SHP77 treated with DMSO at 0.1 percent for 48 hours (cell line): ENCODE data around the gene GALR2.

Source experiments
- DNase-seq: peaks from one replicate; lab custom pipeline; 2025; lab: John Stamatoyannopoulos, UW

Gene GALR2

DNA sequence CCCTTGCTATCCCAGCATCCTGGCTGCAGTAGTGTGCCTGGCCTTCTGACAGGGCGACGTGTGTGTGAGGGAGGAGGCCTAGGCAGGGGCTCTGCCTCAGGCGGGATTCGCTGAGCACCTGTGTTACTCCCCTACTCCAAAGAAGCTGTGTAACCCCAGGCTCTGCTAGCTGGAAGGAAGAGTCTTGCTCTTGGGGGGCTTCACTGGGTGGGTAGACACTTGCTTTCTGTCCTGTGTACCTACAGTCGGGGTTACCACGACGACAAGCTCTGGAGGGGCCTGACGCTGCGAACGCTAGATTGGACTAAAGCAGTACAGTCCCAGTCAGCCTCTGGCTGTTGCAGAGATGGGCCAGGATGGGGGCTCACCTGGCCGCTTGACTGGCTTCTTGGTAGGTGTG is 19.5 kb downstream of the GALR2 start:
- DNase-seq, result no peak

DNA sequence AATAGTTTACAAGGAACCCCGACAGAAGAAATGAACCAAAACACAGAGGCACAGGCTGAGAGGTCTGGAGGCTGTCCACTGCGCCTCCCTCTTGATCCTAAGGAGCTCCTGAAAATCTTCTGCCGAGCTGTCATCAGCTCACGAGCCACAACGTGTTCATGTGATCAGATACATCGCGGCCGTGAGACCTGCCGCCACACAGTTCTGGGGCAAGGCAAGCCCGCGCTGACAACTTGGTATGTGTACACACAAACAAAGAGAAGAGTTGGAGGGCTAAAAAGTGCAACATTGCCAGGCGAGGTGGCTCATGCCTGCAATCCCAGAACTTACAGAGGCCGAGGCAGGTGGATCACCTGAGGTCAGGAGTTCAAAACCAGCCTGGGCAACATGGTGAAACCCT is 21.4 kb downstream of the GALR2 start:
- no peak for DNase-seq

DNA sequence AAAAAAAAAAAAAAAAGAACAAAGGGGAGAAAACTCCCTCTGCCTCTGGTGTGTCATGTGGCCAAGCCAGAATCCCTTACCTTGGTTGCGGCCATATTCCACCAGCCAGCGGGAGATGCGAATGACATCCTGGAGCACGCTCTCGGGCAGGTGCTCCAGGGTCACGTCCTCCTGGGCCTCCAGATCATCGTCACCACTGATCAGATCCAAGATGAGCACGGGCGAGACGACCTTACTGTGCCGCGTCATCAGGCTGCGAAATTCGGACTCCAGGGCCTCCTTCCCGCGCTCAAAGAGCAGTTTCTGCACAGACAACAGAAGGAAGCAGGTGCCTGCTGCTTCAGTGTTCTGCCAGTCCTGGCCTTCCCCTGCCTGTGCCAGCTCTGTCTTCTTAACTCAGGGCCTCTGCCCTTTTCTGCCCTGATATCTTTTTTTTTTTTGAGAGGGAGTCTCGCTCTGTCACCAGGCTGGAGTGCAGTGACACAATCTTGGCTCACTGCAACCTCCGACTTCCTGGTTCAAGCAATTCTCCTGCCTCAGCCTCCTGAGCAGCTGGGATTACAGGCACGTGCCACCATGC is 23.2 kb downstream of the GALR2 start:
- no peak for DNase-seq

DNA sequence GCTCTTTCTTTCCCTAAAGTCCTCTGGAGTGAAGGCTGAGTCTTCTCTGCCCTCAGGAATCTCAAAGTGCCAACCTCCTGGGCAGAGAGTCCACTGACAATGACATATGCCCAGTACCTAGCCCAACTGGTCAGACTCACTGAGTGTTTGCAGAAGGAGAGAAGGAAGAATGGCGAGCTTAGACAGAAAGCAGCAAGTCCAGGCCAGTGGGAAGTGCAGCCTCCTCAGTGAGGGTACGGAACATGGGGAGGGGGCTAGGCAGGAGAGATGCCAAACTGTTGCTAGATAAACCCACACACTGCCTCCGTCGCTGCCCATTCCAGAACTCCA is 28.3 kb downstream of the GALR2 start:
- no peak for DNase-seq

DNA sequence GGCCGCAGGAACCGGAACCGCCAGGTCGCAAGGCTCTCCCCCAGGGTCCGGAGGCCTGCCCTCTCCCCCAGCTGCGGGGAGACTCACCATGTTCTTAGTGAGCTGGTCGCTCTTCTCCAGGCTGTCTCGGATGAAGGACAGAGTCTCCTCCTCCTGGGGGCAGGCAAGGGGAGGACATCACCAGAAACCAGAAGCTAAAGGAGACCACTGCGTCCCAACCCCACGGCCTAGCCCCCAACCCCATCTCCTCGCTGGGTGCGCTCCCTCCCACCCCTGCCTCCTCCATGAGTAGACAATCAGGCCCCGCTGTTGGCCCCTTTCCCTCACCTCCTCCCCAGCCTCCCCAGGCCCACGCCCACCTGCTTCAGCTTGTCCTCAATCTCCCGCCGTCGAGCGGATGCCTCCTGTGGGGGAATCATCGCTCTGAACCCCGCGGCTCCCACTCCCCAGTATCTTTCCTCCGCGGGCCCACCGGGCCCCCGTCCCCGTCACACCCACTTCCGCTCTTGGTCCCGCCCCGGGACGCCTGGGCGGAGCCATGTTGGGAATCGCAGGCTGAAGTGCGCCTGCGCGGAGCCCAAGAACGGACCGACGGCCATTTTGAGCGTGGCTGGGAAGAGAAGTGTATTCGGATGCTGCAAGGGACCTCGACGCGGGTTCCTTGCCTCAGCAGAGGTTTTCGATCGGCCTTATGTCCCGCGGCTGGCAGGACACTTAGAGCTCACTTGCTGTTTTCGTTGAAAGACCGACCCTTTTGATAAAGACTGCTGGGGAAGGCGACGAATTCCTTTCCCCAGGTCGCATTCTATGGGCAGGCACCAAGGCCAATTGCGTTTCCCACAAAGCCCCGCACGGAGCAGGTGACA is 28.9 kb downstream of the GALR2 start, which contains the start of gene EXOC7:
TSS of gene EXOC7 (minus strand) at position 514 of the 866 bp plus-strand sequence. CDS start at position 419, 95 bp downstream.
- DNase-seq, result peak; percentile 92

DNA sequence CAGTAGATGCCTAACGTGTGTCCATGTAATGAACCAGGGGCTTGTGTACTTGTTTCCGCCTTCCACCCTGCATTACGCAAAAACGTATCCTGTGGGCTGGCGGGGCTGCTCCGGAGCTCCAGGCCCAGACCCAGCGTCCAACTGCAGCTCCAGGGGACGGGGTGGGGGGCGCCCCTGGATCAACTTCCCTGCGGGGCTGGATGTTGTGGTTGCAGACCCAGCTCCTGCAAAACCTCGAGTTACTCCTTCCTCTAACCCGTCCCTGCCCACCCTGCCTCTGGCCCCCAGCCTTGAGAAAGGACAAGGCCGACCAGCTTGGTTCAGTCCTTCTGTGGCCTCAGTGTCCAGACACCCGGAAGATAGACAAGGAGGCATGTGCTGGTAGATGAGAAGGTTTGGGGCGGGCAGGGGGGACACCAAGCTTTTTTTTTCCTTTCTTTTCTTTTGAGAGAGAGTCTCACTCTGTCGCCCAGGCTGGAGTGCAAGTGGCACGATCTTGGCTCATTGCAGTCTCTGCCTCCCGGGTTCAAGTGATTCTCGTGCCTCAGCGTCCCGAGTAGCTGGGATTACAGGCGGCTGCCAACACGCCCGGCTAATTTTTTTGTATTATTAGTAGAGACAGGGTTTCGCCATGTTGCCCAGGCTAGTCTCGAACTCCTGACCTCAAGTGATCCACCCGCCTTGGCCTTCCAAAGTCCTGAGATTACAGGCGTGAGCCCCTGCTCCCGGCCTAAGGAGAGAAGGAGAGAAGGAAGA is 29.7 kb downstream of the GALR2 start:
- DNase-seq, result no peak

DNA sequence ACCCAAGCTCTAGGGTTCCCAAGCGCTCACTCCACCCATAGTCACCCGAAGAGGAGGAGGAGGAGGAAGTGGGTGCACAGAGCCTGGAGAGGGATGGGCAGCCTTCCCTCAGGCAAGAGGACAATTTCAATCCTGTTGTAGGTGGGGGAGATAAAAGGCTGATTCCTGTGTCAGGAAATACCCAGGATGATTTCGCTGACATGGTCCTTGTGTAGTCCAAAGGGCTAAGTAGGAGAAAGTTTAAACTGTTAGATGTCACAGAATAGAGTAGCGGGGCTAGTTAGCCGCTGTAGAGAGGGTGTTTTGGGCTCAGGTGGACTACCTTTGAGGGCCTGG is 30.3 kb downstream of the GALR2 start:
- no peak for DNase-seq

DNA sequence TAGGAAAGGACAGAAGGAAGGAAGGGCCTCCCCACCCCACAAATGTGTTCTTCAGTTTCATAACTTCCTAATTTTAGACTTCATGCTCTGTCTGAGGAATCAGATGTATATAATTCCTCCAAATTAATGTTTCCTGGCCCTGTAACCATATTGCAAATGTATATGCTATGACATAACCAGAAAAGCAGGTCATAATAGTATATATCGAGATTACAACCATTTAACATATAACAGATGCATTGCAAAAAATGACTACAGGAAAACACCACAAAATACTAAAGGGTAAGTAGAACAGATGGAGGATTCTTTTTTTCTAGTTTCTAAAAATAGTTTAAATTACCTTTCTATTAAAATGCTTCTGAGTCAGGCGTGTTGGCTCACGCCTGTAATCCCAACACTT is 32.1 kb downstream of the GALR2 start:
- no peak for DNase-seq

DNA sequence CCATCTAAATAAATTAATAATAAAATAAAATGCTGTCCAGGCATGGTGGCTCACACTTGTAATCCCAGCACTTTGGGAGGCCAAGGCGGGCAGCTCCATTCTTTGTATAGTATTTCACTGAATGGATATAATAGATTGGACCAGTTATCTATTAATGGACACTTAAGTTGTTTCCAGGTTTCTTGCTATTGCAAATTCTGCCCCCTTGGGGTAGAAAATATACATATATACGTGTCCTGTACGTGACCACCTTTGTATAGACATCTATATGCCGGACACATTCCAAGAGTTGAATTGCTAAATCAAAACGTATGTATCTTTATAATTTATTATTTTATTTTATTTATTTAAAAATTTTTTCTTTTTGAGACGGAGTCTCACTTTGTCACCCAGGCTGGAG is 32.9 kb downstream of the GALR2 start:
- DNase-seq, result no peak

DNA sequence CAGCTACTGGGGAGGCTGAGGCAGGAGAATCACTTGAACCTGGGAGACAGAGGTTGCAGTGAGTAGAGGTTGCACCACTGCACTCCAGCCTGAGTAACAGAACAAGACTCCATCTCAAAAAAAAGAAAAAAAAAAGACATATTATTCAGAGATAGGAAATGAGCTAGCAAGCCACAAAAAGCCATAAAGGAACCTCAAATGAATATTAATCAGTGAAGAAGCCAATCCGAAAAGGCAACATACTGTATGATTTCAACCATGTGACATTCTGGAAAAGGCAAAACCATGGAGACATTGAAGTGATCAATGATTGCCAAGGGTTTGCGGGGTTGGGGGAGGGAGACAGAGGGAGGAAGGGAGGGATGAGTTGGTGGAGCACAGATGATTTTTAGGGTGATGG is 37.4 kb downstream of the GALR2 start:
- DNase-seq, result no peak

DNA sequence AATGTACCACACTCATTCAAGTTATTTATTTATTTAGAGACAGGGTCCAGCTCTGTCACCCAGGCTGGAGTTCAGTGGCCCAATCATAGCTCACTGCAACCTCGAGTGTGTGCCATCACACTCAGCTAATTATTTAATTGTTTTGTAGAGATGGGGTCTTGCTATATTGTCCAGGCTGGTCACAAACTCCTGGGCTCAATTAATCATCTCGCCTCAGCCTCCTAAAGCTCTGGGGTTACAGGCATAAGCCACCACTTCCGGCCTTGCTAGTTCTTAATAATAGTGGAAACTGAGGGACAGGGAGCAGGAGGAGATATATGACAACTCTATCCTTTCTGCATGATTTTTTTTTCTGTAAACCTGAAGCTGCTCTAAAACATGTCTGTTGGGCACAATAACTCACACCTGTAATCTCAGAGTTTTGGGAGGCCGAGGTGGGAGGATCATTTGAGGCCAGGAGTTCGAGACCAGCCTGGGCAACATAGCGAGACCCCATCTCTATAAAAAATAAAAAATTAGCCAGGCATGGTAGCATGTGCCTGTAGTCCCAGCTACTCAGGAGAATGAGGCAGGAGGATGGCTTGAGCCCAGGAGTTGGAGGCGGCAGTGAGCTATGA is 40.7 kb downstream of the GALR2 start:
- no peak for DNase-seq

DNA sequence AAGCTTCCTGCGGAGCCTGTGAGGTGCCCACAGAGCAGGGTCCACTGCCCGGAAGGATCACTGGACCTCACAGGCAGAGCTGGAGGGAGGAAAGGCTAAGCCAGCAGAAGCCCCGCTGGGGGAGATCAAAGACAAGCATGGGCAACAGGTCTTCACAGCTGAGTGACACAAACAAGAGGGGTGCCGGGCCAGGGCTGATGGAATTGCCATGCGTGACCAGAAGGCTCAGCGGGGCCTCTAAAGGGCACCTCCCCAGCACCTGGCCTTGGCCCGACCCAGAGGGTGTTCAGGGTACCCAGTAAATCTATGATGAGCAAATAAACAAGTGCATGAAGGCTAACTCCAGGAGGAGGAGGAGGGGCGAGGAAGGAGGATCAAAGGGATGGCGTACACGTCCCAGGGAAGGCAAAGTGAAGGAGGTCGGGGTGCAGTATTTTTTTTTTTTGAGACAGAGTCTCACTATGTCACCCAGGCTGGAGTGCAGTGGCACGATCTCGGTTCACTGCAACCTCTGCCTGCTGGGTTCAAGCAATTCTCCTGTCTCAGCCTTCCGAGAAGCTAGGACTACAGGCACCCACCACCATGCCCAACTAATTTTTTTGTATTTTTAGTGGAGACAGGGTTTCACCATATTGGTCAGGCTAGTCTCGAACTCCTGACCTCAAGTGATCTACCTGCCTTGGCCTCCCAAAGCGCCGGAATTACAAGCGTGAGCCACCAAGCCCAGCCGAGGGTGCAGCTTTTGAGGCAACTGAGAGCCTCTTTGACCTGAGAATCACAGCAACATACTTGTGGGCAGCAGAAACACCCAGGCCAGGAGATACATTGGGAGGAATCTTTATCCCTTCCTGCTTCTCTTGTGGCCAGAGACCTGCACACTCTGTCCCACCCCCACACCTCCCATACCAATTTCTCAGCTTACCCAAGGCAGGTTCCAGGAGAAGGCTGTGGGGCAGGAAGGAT is 45.1 kb downstream of the GALR2 start:
- no peak for DNase-seq

DNA sequence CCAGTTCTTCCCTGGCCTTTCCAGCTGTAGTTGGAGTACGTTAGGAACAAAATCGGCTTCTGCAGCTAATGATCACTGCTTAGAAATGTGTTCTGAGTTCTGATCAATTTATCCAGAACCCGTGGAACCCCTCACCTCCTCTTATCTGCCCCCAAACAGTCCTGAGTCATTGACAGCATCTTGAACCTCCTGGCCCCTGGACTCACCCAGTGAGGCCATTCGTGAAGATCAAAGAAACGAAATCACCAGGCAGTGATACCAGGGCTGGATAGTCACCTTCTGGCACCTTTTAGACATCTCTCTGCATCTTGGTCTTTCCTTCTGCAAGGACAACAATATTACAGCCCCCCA is 46.1 kb downstream of the GALR2 start:
- DNase-seq, result no peak

DNA sequence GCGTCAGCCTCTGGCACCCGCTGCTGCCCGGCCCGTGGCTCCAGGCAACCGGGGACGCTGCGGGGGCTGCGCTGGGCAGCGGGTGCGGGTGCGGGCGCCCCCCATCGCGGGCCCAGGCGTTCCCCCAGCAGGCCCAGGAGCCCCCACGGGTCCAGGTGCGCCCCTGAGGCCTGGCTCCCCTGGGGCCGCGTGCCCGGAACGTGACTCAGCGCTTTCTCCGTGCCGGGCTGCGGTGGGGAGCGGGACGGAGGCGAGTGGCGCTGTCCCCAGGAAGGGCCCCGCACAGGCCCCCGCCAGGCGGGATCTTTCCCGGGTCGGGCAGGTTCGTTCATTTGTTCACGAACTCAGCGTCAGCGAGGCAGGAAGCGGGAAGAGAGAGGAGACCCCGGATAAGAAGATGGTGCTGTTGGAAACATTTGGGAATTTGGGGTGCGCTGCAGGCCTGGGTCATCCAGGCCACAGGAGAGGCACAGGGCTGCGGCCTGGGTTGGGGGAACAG is 47.4 kb downstream of the GALR2 start:
- DNase-seq, result no peak

DNA sequence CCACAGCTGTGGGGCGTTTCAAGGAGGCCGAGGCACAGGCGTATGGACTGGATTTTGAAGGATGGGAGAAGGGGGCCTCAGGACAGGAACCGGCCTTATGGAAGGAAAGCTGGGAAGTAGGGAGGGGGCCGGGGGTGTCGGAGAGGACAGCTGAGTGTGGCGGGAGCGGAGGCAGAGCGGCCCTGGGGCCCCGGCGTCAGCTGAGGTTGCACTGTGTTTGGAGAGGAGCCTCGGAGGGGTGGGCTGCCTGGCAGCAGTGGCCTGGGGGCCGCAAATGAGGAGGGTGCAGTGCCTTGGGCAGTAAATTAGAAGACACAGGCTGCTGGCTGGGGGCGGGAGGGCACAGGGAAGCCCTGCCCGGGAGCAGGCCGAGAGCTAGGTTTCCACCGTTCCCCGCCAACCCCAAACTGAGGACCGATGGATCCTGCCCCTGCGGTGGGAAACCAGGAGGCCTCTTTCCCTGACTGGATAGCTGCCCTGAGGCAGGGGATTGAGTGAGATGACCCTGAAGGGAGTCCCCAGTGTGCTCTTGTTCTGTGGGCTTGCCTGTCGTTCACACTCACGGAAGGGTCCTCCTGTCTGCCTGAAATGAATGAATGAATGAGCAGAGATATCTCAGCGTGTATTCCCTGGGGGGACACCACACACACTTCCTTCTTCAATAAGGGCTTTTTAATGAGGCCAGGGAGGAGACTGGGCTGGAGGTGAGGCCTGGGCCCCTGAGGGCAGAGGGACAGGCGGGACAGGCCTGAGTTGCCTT is 48.0 kb downstream of the GALR2 start:
- DNase-seq, result no peak

DNA sequence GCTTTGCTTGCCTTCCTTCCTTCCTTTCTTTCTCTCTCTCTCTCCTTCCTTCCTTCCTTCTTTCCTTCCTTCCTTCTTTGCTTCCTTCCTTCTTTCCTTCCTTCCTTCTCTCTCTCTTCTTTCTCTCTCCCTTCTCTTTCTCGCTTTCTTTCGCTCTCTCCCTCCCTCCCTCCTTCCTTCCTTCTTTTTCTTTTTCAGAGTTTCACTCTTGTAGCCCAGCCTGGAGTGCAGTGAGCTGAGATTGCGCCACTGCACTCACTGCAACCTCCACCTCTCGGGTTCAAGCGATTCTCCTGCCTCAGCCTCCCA is 48.6 kb downstream of the GALR2 start:
- DNase-seq, result no peak

DNA sequence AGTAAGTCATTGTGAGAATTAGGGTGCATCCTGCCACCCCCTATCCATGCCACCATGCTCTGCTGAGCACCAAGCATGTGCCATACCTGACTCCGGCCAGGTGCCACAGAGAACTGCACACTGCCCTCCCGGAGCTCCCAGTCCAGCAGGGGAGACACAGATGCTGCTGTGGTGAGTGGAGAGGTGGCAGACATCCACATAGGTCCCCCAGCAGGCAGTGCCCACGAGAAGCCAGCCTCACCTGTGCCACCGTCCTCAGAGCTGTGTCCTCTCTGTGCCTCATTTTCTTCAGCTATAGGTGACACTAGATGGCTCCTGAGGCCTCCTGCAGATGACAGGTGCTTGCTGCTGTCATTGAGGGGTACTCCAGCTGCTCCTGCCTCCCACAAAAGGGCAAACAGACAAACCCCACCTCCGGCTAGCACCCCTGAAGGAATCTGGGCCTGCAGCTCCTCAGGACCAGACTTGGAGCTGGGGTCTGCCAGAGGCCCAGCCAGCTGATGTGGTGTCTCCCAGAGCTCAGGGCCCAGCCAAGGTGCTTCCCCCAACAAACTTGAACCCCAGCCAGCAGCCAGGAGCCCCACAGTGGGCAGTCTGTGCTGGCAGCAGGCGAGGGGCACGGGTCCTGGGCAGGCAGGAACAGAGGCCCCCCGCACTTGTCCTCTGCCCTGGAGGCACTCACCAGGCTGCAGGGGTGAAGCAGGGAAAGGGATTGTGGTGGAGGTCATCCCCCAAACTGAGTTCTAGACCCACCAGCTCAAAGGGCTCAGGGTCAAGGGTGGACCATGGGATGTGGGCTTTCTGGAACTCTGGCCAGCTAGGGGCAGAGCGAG is 49.4 kb downstream of the GALR2 start:
- no peak for DNase-seq

DNA sequence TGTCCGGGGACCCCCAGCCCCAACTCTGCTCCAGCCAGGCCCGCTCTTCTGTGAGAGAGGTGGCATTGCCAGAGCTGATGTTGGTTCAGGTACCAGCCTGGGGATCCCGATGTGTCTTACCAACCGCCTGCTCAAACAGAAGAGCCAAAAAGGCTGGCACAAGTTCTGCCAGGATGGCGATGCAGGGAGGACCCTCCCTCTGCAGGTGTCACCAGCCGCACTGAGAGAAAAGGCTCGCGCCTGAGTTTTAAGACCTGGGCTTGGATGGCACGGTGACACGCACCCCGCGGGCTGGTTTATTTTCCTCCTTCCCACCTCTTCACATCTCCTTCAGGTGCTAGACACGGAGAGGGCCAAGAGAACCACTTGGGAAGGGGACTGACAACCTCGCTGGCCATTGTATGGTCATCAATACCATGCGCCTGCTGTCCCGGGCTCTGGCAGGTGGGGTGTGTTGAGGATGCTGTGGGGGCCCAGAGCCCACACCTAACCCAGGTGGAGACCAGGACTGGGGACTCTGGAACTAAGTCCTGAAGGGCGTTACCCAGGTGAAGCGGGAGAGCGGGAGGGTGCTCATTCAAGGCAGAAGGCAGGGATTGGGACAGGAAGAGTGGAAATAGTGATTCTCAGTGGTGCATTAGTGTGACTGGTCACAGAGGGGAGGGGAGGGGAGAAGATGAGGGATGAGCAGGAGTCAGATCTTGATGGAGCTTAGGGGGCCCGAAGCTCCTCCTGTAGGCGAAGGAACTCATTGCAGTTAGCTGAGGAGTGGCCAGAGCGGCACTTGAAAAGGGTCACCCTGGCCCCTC is 50.2 kb downstream of the GALR2 start:
- DNase-seq, result no peak

DNA sequence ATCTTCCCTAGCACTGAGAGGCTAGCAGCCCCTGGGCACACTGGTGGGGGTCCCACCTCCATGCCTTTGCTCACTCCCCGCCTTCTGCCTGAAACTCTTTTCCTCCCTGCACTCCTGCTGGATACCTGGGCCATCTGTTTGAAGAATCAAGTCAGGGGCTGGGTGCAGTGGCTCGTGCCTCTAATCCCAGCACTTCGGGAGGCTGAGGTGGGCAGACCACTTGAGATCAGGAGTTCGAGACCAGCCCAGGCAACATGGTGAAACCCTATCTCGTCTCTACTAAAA is 50.8 kb downstream of the GALR2 start:
- DNase-seq, result no peak
